NCI-H1417 treated with DMSO at 0.1 percent for 48 hours (cell line): ENCODE data around the gene IL22RA1.

ENCODE experiments used
- DNase-seq: peaks from one replicate; lab custom pipeline; 2025; lab: John Stamatoyannopoulos, UW

The IL22RA1 gene

GRCh38 chr1:24097663-24098062 is 45.3 kb downstream of the IL22RA1 start:
- DNase-seq, result no peak

- DNase-seq, result no peak
Measured at GRCh38 chr1:24096739-24097103, 46.2 kb downstream of the IL22RA1 start.

- DNase-seq, result no peak
Measured at GRCh38 chr1:24096009-24096738, 46.8 kb downstream of the IL22RA1 start.

- no peak for DNase-seq
Measured at GRCh38 chr1:24095140-24095859, 47.6 kb downstream of the IL22RA1 start.

GRCh38 chr1:24094554-24094953 is 48.4 kb downstream of the IL22RA1 start:
- no peak for DNase-seq

- DNase-seq, result no peak
Measured at GRCh38 chr1:24093732-24094131, 49.2 kb downstream of the IL22RA1 start.

- DNase-seq, result no peak
Measured at GRCh38 chr1:24092979-24093378, 50.0 kb downstream of the IL22RA1 start.

GRCh38 chr1:24091971-24092482 is 50.9 kb downstream of the IL22RA1 start:
- DNase-seq, result no peak

- no peak for DNase-seq
Measured at GRCh38 chr1:24090736-24091135, 52.2 kb downstream of the IL22RA1 start.

- no peak for DNase-seq
Measured at GRCh38 chr1:24089743-24090555, 53.0 kb downstream of the IL22RA1 start.

GRCh38 chr1:24089027-24089742 is 53.8 kb downstream of the IL22RA1 start:
- DNase-seq, result no peak

GRCh38 chr1:24086466-24086865 is 56.5 kb downstream of the IL22RA1 start:
- DNase-seq, result no peak

GRCh38 chr1:24085546-24085945 is 57.4 kb downstream of the IL22RA1 start:
- DNase-seq, result no peak

GRCh38 chr1:24085007-24085406 is 57.9 kb downstream of the IL22RA1 start:
- DNase-seq, result no peak

GRCh38 chr1:24084050-24084449 is 58.9 kb downstream of the IL22RA1 start:
- DNase-seq, result no peak

- no peak for DNase-seq
Measured at GRCh38 chr1:24082372-24082771, 60.6 kb downstream of the IL22RA1 start.

GRCh38 chr1:24081190-24081589 is 61.8 kb downstream of the IL22RA1 start:
- no peak for DNase-seq

GRCh38 chr1:24080131-24080530 is 62.8 kb downstream of the IL22RA1 start:
- no peak for DNase-seq

GRCh38 chr1:24077278-24077978 is 65.5 kb downstream of the IL22RA1 start:
- no peak for DNase-seq

GRCh38 chr1:24075946-24076345 is 67.0 kb downstream of the IL22RA1 start:
- no peak for DNase-seq

- no peak for DNase-seq
Measured at GRCh38 chr1:24075590-24075854, 67.4 kb downstream of the IL22RA1 start.
